CD4-positive, alpha-beta T cell treated with Interleukin-21 for 1 hour (primary cell): ENCODE results near the gene RAVER2.
"Not testable (repeated sequence)": the region's sequence is repeated elsewhere in the genome, so short reads cannot be mapped to it uniquely, and the experiment has no call there.

ENCODE experiments used
- DNase-seq: peaks from one replicate; pipeline ENCODE4 v3.0.0-alpha.2; 2020

The RAVER2 gene, protein sequence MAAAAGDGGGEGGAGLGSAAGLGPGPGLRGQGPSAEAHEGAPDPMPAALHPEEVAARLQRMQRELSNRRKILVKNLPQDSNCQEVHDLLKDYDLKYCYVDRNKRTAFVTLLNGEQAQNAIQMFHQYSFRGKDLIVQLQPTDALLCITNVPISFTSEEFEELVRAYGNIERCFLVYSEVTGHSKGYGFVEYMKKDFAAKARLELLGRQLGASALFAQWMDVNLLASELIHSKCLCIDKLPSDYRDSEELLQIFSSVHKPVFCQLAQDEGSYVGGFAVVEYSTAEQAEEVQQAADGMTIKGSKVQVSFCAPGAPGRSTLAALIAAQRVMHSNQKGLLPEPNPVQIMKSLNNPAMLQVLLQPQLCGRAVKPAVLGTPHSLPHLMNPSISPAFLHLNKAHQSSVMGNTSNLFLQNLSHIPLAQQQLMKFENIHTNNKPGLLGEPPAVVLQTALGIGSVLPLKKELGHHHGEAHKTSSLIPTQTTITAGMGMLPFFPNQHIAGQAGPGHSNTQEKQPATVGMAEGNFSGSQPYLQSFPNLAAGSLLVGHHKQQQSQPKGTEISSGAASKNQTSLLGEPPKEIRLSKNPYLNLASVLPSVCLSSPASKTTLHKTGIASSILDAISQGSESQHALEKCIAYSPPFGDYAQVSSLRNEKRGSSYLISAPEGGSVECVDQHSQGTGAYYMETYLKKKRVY

GRCh38 chr1:64744492-64745180 lies at the start of gene RAVER2:
Gene RAVER2, plus strand, starts transcription at chr1:64745075. Its CDS starts 98 bp downstream, at chr1:64745173.
- DNase-seq, result peak; percentile 65

DNA sequence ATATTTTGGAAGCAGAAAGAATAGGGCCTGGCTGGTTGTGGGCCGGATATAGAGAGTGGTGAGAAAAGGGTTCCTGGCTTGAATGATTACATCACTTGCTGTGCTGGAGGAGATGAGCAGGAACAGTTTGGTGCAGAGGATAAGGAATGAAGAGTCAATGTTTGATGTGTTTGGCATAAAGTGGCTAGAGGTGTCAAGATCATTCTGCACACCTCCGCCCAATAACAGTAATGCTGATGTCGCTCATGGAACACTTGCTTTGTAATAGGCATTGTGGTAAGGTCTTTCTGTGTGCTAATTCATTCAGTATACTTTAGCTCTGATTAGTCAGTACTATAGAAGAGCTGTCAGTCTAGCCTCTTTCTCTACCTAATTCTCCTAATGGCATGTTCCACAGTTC lies 48.0 kb upstream of the RAVER2 start:
- no peak for DNase-seq

DNA sequence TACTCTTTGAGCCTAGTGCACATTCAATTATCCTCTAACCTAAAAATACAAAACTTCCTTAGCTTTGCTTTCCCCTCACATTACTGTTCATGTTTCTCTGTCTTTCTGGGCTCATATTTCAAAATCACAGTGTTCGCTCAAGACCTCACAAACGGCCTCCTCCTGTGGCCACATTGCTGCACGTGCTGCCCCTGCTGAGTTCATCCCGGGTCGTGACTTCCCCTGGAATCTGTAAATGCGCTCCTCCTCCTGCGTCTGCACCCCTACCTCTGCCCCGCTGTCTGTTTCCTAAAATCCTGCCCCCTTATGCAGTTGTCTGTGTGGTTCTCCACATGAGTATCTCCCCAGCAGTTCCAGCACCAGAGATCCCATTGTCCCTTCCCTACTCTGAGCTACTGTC lies 45.5 kb upstream of the RAVER2 start:
- no peak for DNase-seq

GRCh38 chr1:64701071-64701470 lies 43.8 kb upstream of the RAVER2 start:
- no peak for DNase-seq

DNA sequence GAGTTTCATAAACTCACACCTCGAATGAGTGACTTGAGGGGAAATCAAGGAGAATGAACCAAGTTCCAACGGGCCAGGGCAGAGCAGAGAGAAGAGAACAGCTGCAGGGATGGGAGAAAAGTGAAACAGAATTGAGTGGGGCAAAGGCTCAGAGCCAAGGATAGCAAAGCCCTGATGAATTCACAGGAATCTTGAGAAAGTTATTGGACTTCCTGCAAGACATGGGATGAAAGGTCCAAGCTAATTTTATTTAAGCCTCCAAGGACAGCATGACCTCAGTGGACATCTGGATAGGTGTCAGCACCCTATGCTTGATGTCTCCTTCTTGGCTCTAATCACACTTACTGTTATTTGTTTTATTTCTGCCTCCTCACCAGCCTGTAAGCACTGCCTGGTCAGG lies 43.0 kb upstream of the RAVER2 start:
- DNase-seq, result no peak

- not testable (repeated sequence) for DNase-seq
Observed at GRCh38 chr1:64702670-64703069, 42.2 kb upstream of the RAVER2 start.

GRCh38 chr1:64703600-64703999 lies 41.3 kb upstream of the RAVER2 start:
- no peak for DNase-seq

DNA sequence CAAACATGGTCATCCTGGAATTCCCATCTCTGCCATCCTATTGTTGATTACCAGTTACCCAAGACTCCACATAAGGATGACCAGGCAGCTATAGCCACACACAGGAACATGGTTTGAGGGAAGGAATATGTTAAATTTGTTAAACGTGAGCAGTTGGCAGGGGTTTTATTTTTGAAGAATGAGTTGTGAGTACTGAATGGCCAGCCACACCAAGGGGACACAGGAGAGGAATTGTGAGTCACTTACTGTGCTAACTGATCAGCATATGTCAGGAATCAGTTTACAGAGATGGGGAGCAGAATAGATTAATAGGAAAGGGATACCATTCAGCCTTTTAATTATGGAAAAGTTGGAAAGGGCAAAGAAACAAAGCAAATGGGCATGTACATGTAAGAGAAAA lies 39.3 kb upstream of the RAVER2 start:
- no peak for DNase-seq

DNA sequence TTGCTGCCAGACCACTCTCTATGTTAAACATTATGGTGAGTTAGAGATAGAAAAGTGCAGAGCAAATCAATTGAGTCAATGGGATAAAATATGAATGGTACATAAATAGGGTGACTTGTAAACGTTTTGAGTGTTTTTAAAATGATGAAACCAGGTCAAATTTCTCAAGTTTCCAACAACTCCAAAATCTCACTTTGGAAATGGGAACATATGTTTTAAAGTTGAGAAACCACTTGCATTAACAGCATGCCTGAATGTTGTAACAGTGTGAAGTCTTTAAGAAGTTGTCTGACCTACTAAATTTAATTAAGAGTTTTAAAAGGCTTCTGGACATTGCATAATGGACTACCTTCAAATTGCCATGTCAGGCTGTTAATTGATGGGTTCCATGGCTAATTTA lies 33.6 kb upstream of the RAVER2 start:
- DNase-seq, result no peak

DNA sequence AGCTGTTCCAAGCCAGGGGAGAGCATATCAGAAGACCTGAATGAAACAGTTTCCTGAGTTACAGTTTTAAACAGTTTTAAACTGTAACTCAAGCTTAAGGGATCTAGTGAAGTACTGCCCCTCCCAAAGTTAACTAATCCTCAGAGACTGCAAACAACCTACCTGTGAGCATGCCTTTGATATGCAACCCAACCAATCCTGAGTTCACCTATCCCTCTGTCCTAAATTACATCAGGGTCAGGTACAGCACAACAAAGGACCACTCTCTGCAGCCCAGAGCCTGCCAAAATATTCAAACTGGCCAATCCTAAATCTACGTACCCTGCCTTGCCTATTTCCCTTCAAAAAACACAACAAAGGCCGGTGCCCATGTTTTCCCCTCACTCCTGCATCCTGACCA lies 32.8 kb upstream of the RAVER2 start:
- no peak for DNase-seq

- DNase-seq, result no peak
Observed at GRCh38 chr1:64715186-64715585, 29.7 kb upstream of the RAVER2 start.

GRCh38 chr1:64721135-64721534 lies 23.7 kb upstream of the RAVER2 start:
- DNase-seq, result no peak

GRCh38 chr1:64721576-64722145 lies 23.2 kb upstream of the RAVER2 start:
- no peak for DNase-seq

- no peak for DNase-seq
Observed at GRCh38 chr1:64727861-64728260, 17.0 kb upstream of the RAVER2 start.

- DNase-seq, result no peak
Observed at GRCh38 chr1:64733581-64734286, 11.1 kb upstream of the RAVER2 start.

- DNase-seq, result no peak
Observed at GRCh38 chr1:64734287-64734652, 10.6 kb upstream of the RAVER2 start.

- not testable (repeated sequence) for DNase-seq
Observed at GRCh38 chr1:64740687-64741086, 4.2 kb upstream of the RAVER2 start.

DNA sequence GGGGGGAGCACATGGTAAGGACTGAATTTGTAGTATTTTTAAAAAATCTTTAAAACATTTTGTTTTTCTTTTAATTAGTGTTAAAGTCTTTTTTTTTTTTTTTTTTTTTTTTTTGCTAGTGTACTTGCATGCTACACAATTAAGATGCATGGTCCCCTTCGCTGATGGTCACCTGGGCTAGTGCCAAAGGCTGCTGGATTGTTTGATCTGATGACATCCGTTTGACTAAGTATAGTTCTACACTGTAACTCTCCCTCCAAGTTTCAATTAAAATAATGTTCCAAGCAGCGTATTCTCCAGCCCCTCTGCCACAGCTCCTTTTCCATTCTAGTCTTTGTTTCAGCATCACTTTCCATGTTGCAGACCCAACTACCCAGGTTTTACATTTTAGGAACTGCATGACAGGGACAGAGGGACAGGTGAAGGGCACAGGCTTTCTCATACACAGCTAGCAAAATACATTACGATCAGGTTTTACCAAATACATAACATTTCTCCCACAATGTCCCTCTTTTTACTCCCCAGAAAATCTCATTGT lies 852 bp upstream of the RAVER2 start:
- DNase-seq, result no peak

DNA sequence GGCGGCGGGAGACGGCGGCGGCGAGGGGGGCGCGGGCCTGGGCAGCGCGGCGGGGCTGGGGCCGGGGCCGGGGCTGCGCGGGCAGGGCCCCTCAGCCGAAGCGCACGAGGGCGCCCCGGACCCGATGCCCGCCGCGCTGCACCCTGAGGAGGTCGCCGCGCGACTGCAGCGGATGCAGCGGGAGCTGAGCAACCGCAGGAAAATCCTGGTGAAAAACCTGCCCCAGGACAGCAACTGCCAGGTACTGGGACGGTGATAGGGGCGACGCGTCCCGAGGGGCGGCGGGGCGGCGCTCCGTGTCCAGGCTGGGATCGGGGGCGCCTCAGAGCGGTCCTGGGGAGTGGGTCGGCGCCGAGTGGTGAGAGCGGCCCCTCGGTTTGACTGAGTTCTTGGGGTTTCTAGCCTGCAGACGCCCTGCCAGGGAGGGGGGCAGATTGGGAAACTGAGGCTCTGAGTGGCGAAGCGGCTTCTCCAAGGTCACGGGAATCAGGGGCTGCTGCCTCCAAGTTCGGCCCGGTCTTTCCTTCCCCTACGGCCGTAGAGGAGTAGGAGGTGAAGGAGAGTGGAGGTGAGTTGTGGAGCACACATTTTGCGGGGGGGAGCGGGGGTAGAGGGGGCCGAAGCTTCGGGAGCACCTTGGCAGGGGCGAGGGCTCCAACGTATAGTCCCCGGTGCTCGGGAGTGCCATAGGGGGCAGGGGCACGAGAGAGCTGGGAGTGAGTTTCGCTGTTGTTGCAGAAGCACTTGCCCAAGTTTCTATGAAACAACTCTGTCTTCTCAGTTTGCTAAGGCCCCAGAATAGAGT lies 508 bp downstream of the RAVER2 start:
- DNase-seq, result peak; percentile 5

- DNase-seq, result no peak
Observed at GRCh38 chr1:64745986-64746940, 1.4 kb downstream of the RAVER2 start.
